Panc1 (cell line): ENCODE measurements around the gene RYK. TPM values are rescaled to one million over a fixed set of nuclear protein-coding genes. Genes with fewer than 3 reads are reported as not detected.

Source experiments
- ATAC-seq: fragments of 200-7000 bp; cut with Tn5 transposase; 2 replicates; pipeline ENCODE4 v1.9.1; 2020; ENCODE audit warnings: mild to moderate bottlenecking, moderate library complexity
- BruUV-seq: library from RNA; stranded (reverse); fragments of 400-500 nt; replicated peaks from 2 replicates; lab custom pipeline; 2021; lab: Mats Ljungman, UMichigan
- CTCF ChIA-PET: fragments of 300-600 bp; sonication (Branson Sonifier 250); formaldehyde crosslinking; loops from one replicate; lab custom pipeline; 2022; ENCODE audit warnings: antibody characterized with exemption; lab: Charles Lee
- POLR2A ChIA-PET: fragments of 300-600 bp; sonication (Branson Sonifier 250); formaldehyde crosslinking; loops from one replicate; lab custom pipeline; 2022; ENCODE audit warnings: antibody characterized with exemption; lab: Charles Lee
- DNase-seq: peaks from one replicate; pipeline ENCODE4 v3.0.0-alpha.2; 2010; ENCODE audit warnings: low read depth, low spot score
- H3K27ac ChIP-seq: 2 replicates; pipeline ENCODE4 v1.5.1; 2011; ENCODE audit warnings: mild to moderate bottlenecking, low read length, inconsistent platforms
- H3K27me3 ChIP-seq: fragments of 200-500 bp; sonication (Bioruptor generic); 2 replicates; pipeline ENCODE4 v1.6.0; 2014; ENCODE audit warnings: low read length, inconsistent platforms; ENCODE audit not compliant: control insufficient read depth, insufficient read depth
- H3K36me3 ChIP-seq: fragments of 200-500 bp; sonication (Bioruptor generic); 2 replicates; pipeline ENCODE4 v1.5.1; 2014; ENCODE audit warnings: inconsistent platforms, mild to moderate bottlenecking, low read length, moderate library complexity; ENCODE audit not compliant: control insufficient read depth, insufficient read depth
- H3K4me1 ChIP-seq: 2 replicates; pipeline ENCODE4 v1.5.1; 2011; ENCODE audit warnings: inconsistent platforms, mild to moderate bottlenecking, low read length, moderate library complexity; ENCODE audit not compliant: control insufficient read depth, insufficient read depth
- H3K4me3 ChIP-seq, 2 experiments: 2 replicates each; pipeline ENCODE4 v1.5.1; 2011 to 2012; ENCODE audit warnings: low read depth in 2 of 2, low read length in 2 of 2, mild to moderate bottlenecking in 2 of 2, inconsistent platforms in 1 of 2, moderate library complexity in 1 of 2
- H3K9me3 ChIP-seq: fragments of 200-500 bp; sonication (Bioruptor generic); 2 replicates; pipeline ENCODE4 v1.5.1; 2014; ENCODE audit warnings: low read depth, mild to moderate bottlenecking, inconsistent platforms, low read length, moderate library complexity; ENCODE audit not compliant: control insufficient read depth, insufficient read depth
- POLR2AphosphoS5 ChIP-seq: IDR thresholded peaks from 2 replicates; pipeline ENCODE4 v1.6.1; 2012; ENCODE audit warnings: mild to moderate bottlenecking, low read depth, low read length, moderate library complexity
- SIN3A ChIP-seq: IDR thresholded peaks from 2 replicates; pipeline ENCODE4 v1.6.1; 2012; ENCODE audit warnings: low read depth, mild to moderate bottlenecking, low read length, moderate library complexity, borderline replicate concordance; ENCODE audit not compliant: insufficient read depth
- TCF7L2 ChIP-seq: IDR thresholded peaks from 2 replicates; pipeline ENCODE4 v1.6.1; 2011; ENCODE audit warnings: mild to moderate bottlenecking, low read depth, low read length, inconsistent platforms
- in situ Hi-C: cut with HindIII; loops from 2 replicates; pipeline ENCODE4 v1.10.0; 2016; ENCODE audit warnings: low sequenced_read_pairs, low pct_unique_long_range_greater_than_20kb
- intact Hi-C: fragments of 100-400 bp; cut with micrococcal nuclease; formaldehyde crosslinking; loops from one replicate; pipeline ENCODE4 v1.10.0; 2022; ENCODE audit not compliant: unreplicated experiment
- total RNA-seq: library from RNA; stranded (reverse); gene quantifications from one replicate; pipeline ENCODE4 v1.2.1, GENCODE V29; 2021; ENCODE audit not compliant: unreplicated experiment
- TF ChIP-seq, protein P1 (sequence below): fragments of 450-650 bp; IDR thresholded peaks from 2 replicates; pipeline ENCODE4 v1.5.1; 2017; ENCODE audit warnings: mild to moderate bottlenecking
- TF ChIP-seq, protein P2 (sequence below), 2 experiments: IDR thresholded peaks; 2 replicates each; pipeline ENCODE4 v1.6.1; 2011 to 2012; ENCODE audit warnings: low read depth in 2 of 2, control low read depth in 1 of 2, low read length in 1 of 2, mild to moderate bottlenecking in 1 of 2, moderate library complexity in 1 of 2; ENCODE audit not compliant: insufficient read depth in 1 of 2

RYK gene
- total RNA-seq, 1 experiment from 2014 or later: 82.7 TPM

- no TSS peak for BruUV-seq
- Histone ChIP-seq H3K4me3 (no peak overlapping the region), H3K27me3 (no peaks in the 10 kb centered on the region), H3K4me1 (no peaks in the 10 kb centered on the region), H3K27ac (no peak overlapping the region), H3K9me3 (no peaks in the 10 kb centered on the region), H3K36me3 (no peaks in the 10 kb centered on the region)
- CTCF ChIA-PET: no interaction called here
- in situ Hi-C loops (no loop called here), intact Hi-C loops (no loop called here)
- no peak for ATAC-seq
- TF ChIP-seq SIN3A: no peak
- no peak for TF ChIP-seq POLR2AphosphoS5
- TF ChIP-seq, protein P1, sequence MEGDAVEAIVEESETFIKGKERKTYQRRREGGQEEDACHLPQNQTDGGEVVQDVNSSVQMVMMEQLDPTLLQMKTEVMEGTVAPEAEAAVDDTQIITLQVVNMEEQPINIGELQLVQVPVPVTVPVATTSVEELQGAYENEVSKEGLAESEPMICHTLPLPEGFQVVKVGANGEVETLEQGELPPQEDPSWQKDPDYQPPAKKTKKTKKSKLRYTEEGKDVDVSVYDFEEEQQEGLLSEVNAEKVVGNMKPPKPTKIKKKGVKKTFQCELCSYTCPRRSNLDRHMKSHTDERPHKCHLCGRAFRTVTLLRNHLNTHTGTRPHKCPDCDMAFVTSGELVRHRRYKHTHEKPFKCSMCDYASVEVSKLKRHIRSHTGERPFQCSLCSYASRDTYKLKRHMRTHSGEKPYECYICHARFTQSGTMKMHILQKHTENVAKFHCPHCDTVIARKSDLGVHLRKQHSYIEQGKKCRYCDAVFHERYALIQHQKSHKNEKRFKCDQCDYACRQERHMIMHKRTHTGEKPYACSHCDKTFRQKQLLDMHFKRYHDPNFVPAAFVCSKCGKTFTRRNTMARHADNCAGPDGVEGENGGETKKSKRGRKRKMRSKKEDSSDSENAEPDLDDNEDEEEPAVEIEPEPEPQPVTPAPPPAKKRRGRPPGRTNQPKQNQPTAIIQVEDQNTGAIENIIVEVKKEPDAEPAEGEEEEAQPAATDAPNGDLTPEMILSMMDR: no peak
- TF ChIP-seq, protein P2, sequence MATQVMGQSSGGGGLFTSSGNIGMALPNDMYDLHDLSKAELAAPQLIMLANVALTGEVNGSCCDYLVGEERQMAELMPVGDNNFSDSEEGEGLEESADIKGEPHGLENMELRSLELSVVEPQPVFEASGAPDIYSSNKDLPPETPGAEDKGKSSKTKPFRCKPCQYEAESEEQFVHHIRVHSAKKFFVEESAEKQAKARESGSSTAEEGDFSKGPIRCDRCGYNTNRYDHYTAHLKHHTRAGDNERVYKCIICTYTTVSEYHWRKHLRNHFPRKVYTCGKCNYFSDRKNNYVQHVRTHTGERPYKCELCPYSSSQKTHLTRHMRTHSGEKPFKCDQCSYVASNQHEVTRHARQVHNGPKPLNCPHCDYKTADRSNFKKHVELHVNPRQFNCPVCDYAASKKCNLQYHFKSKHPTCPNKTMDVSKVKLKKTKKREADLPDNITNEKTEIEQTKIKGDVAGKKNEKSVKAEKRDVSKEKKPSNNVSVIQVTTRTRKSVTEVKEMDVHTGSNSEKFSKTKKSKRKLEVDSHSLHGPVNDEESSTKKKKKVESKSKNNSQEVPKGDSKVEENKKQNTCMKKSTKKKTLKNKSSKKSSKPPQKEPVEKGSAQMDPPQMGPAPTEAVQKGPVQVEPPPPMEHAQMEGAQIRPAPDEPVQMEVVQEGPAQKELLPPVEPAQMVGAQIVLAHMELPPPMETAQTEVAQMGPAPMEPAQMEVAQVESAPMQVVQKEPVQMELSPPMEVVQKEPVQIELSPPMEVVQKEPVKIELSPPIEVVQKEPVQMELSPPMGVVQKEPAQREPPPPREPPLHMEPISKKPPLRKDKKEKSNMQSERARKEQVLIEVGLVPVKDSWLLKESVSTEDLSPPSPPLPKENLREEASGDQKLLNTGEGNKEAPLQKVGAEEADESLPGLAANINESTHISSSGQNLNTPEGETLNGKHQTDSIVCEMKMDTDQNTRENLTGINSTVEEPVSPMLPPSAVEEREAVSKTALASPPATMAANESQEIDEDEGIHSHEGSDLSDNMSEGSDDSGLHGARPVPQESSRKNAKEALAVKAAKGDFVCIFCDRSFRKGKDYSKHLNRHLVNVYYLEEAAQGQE (IDR thresholded peaks at IDR 0.05; ENCODE audit: insufficient read depth in 1 of 2, low read depth in 2 of 2, low read length in 1 of 2): no peak
- no peak for TF ChIP-seq TCF7L2
- no peak for DNase-seq
- POLR2A ChIA-PET: no interaction called here
Observed at GRCh38 chr3:134110963-134111362, 139.7 kb downstream of the RYK start.

Other genes with a start within 250 kb of the RYK start
- 0.62 TPM for gene SLCO2A1, start 220.9 kb downstream of the RYK start, total RNA-seq
- gene AMOTL2, start 123.6 kb upstream of the RYK start, total RNA-seq: 146 TPM
- 68.8 TPM for gene ANAPC13, start 235.1 kb upstream of the RYK start, total RNA-seq
- 30.5 TPM for gene CEP63, start 235.2 kb upstream of the RYK start, total RNA-seq